AG20443 (cell line): ENCODE data around the gene USP17L15.
"Not testable (repeated sequence)": the region's sequence is repeated elsewhere in the genome, so short reads cannot be mapped to it uniquely, and the experiment has no call there.

Experiments used
- DNase-seq: peaks from one replicate; pipeline ENCODE4 v3.0.0; 2012; ENCODE audit warnings: low spot score, mixed read lengths

USP17L15 gene, protein sequence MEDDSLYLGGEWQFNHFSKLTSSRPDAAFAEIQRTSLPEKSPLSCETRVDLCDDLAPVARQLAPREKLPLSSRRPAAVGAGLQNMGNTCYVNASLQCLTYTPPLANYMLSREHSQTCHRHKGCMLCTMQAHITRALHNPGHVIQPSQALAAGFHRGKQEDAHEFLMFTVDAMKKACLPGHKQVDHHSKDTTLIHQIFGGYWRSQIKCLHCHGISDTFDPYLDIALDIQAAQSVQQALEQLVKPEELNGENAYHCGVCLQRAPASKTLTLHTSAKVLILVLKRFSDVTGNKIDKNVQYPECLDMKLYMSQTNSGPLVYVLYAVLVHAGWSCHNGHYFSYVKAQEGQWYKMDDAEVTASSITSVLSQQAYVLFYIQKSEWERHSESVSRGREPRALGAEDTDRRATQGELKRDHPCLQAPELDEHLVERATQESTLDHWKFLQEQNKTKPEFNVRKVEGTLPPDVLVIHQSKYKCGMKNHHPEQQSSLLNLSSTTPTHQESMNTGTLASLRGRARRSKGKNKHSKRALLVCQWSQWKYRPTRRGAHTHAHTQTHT

GRCh38 chr4:9234085-9234484, at the start of gene USP17L15:
Gene USP17L15 (plus strand): TSS chr4:9234385. CDS start chr4:9234385, 0 bp downstream.
- DNase-seq = not testable (repeated sequence)

GRCh38 chr4:9210357-9210756, 23.8 kb upstream of the USP17L15 start, which contains the start of gene USP17L10:
Gene USP17L10 (plus strand): TSS chr4:9210657. CDS start chr4:9210657, 0 bp downstream.
- DNase-seq = not testable (repeated sequence)

- DNase-seq = not testable (repeated sequence)
These were observed 19.5 kb upstream of the USP17L15 start for GRCh38 chr4:9214701-9215100.

DNA sequence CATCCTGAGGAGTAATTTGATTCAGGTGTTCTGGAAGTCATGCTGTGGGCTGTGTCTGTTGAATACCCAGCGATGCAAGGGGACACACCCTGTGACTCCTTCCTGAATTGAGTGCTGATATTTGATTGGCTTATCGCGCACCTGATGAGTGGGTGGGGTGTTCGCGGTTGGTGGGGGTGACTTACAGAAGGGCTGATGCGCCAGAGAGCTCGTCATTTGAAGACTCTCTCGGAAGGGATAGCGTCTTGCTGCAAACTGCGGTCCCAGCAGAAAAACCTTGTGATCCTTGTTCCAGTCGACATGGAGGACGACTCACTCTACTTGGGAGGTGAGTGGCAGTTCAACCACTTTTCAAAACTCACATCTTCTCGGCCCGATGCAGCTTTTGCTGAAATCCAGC, 19.1 kb upstream of the USP17L15 start, which contains the start of gene USP17L11:
Gene USP17L11 (plus strand): TSS at position 301 of the 400 bp plus-strand sequence. CDS start 0 bp downstream, at position 301.
- not testable (repeated sequence) for DNase-seq

GRCh38 chr4:9219852-9220251, 14.3 kb upstream of the USP17L15 start, which contains the start of gene USP17L12:
Gene USP17L12 (plus strand): TSS chr4:9220152. CDS start chr4:9220152, 0 bp downstream.
- DNase-seq = not testable (repeated sequence)

- DNase-seq = not testable (repeated sequence)
These were observed 9.6 kb upstream of the USP17L15 start, which contains the start of gene USP17L13 for GRCh38 chr4:9224596-9224995. Gene USP17L13 (plus strand): TSS chr4:9224896. CDS start chr4:9224896, 0 bp downstream.

DNA sequence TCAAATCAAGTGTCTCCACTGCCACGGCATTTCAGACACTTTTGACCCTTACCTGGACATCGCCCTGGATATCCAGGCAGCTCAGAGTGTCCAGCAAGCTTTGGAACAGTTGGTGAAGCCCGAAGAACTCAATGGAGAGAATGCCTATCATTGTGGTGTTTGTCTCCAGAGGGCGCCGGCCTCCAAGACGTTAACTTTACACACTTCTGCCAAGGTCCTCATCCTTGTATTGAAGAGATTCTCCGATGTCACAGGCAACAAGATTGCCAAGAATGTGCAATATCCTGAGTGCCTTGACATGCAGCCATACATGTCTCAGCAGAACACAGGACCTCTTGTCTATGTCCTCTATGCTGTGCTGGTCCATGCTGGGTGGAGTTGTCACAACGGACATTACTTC, 3.9 kb upstream of the USP17L15 start:
- DNase-seq = not testable (repeated sequence)

- not testable (repeated sequence) for DNase-seq
These were observed 4.3 kb downstream of the USP17L15 start for GRCh38 chr4:9238461-9238860.

- not testable (repeated sequence) for DNase-seq
These were observed 9.4 kb downstream of the USP17L15 start, which contains the start of gene USP17L17 for GRCh38 chr4:9243579-9243978. Gene USP17L17 (plus strand): TSS chr4:9243879. CDS start chr4:9243879, 0 bp downstream.

GRCh38 chr4:9247953-9248680, 13.9 kb downstream of the USP17L15 start, which contains the start of gene USP17L18:
Gene USP17L18 (plus strand): TSS chr4:9248630. CDS start chr4:9248630, 0 bp downstream.
- DNase-seq = not testable (repeated sequence)

DNA sequence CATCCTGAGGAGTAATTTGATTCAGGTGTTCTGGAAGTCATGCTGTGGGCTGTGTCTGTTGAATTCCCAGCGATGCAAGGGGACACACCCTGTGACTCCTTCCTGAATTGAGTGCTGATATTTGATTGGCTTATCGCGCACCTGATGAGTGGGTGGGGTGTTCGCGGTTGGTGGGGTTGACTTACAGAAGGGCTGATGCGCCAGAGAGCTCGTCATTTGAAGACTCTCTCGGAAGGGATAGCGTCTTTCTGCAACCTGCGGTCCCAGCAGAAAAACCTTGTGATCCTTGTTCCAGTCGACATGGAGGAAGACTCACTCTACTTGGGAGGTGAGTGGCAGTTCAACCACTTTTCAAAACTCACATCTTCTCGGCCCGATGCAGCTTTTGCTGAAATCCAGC, 18.9 kb downstream of the USP17L15 start, which contains the start of gene USP17L19:
Gene USP17L19 (plus strand): TSS at position 301 of the 400 bp plus-strand sequence. CDS start 0 bp downstream, at position 301.
- DNase-seq = not testable (repeated sequence)

- DNase-seq = not testable (repeated sequence)
These were observed 23.6 kb downstream of the USP17L15 start, which contains the start of gene USP17L20 for GRCh38 chr4:9257824-9258223. Gene USP17L20 (plus strand): TSS chr4:9258124. CDS start chr4:9258124, 0 bp downstream.

- not testable (repeated sequence) for DNase-seq
These were observed 28.4 kb downstream of the USP17L15 start, which contains the start of gene USP17L21 for GRCh38 chr4:9262572-9262971. Gene USP17L21 (plus strand): TSS chr4:9262872. CDS start chr4:9262872, 0 bp downstream.

DNA sequence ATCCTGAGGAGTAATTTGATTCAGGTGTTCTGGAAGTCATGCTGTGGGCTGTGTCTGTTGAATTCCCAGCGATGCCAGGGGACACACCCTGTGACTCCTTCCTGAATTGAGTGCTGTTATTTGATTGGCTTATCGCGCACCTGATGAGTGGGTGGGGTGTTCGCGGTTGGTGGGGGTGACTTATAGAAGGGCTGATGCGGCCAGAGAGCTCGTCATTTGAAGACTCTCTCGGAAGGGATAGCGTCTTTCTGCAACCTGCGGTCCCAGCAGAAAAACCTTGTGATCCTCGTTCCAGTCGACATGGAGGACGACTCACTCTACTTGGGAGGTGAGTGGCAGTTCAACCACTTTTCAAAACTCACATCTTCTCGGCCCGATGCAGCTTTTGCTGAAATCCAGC, 33.1 kb downstream of the USP17L15 start, which contains the start of gene USP17L22:
Gene USP17L22 (plus strand): TSS at position 301 of the 400 bp plus-strand sequence. CDS start 0 bp downstream, at position 301.
- DNase-seq = not testable (repeated sequence)

GRCh38 chr4:9271719-9272118, 37.5 kb downstream of the USP17L15 start:
- DNase-seq = not testable (repeated sequence)
